Central memory CD8-positive, alpha-beta T cell (primary cell): ENCODE data around the gene ADIPOR2.

Source experiments
- ATAC-seq: fragments of 150-1000 bp; cut with Tn5 transposase; replicated peaks from 2 replicates; pipeline ENCODE4 v1.10.0; 2022; ENCODE audit warnings: mild to moderate bottlenecking, moderate FRiP score, moderate number of reproducible peaks; ENCODE audit not compliant: poor library complexity, severe bottlenecking; ENCODE audit errors: extremely low read depth
- DNase-seq, 2 donors: peaks; one replicate each; pipeline ENCODE4 v3.0.0; 2021; ENCODE audit warnings: low spot score in 2 of 2
- H3K27ac Mint-ChIP-seq: one replicate; pipeline ENCODE4 v1.8.0; 2022; ENCODE audit warnings: low read depth, mild to moderate bottlenecking, moderate library complexity, mixed read lengths
- H3K27me3 Mint-ChIP-seq: one replicate; pipeline ENCODE4 v1.8.0; 2022; ENCODE audit warnings: mixed read lengths
- H3K36me3 Mint-ChIP-seq: one replicate; pipeline ENCODE4 v1.8.0; 2022; ENCODE audit warnings: mild to moderate bottlenecking, moderate library complexity, mixed read lengths; ENCODE audit not compliant: insufficient read depth
- H3K4me1 Mint-ChIP-seq: one replicate; pipeline ENCODE4 v1.8.0; 2022; ENCODE audit warnings: mixed read lengths
- H3K4me3 Mint-ChIP-seq: one replicate; pipeline ENCODE4 v1.8.0; 2022; ENCODE audit warnings: mild to moderate bottlenecking, moderate library complexity, mixed read lengths
- H3K9me3 Mint-ChIP-seq: one replicate; pipeline ENCODE4 v1.8.0; 2022; ENCODE audit warnings: mixed read lengths

Gene ADIPOR2

DNA sequence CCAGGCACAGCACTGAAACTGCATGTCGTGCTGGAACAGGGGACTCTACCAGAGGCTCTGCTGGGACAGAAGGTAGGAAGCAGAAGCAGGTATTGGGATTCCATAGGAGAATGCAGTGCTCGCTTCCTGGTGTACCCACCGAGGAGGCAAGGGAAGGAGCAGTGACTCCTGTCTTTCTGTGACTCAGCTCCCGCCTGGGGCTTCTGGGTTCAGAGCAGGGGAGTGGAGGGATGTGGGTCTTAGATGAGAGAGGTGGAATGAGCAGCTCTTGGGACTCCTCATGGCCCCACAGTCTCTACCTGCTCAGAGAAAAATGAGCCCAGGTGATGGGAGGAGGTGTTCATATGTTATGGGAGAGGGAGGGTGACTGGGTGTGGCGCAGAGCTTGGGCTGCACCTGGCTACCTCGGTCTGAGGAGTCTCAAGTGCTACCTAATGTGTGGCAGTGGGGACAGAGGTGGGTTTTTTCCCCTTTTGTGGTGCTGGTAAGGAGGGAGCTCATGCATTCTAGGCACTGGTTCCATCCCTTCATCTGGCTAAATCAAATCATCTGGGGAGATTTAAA, 35.6 kb upstream of the ADIPOR2 start:
- DNase-seq = no peak
- H3K27ac Mint-ChIP-seq = no peak overlapping the region
- no peaks in the 10 kb centered on the region for H3K27me3 Mint-ChIP-seq
- peaks cover 2% of the 10 kb centered on the region for H3K36me3 Mint-ChIP-seq
- peaks cover 3% of the 10 kb centered on the region for H3K4me1 Mint-ChIP-seq
- H3K4me3 Mint-ChIP-seq = no peak overlapping the region
- H3K9me3 Mint-ChIP-seq = no peaks in the 10 kb centered on the region
- no peak for ATAC-seq

DNA sequence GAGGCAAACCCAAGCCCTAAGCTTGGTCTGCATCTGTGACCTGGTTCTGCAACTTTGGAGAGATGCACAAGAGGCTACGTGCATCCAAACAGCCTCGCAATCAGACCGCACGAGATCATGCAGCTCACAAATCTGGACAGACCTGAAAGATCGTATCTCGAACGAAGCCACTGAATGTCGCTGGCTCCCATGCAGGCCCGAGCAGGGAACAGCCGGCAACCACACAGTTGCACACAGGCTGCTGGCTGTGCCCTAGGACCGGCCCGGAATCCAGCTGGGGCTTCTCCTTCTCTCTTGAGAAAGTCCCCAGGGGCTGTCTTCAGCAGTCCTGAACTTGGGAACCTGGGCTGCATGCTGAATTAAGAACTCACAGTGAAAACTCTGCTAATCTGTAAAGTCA, 34.0 kb upstream of the ADIPOR2 start:
- Mint-ChIP-seq H3K27me3 (no peaks in the 10 kb centered on the region), H3K27ac (no peak overlapping the region), H3K36me3 (peaks cover 5% of the 10 kb centered on the region), H3K4me1 (peaks cover 7% of the 10 kb centered on the region), H3K9me3 (no peaks in the 10 kb centered on the region), H3K4me3 (no peak overlapping the region)
- ATAC-seq = no peak
- no peak for DNase-seq

GRCh38 chr12:1657688-1658087, 33.2 kb upstream of the ADIPOR2 start:
- no peak overlapping the region for H3K27ac Mint-ChIP-seq
- no peak for ATAC-seq
- H3K4me3 Mint-ChIP-seq = no peak overlapping the region
- no peaks in the 10 kb centered on the region for H3K9me3 Mint-ChIP-seq
- peaks cover 6% of the 10 kb centered on the region for H3K36me3 Mint-ChIP-seq
- peaks cover 7% of the 10 kb centered on the region for H3K4me1 Mint-ChIP-seq
- DNase-seq = no peak
- no peaks in the 10 kb centered on the region for H3K27me3 Mint-ChIP-seq

DNA sequence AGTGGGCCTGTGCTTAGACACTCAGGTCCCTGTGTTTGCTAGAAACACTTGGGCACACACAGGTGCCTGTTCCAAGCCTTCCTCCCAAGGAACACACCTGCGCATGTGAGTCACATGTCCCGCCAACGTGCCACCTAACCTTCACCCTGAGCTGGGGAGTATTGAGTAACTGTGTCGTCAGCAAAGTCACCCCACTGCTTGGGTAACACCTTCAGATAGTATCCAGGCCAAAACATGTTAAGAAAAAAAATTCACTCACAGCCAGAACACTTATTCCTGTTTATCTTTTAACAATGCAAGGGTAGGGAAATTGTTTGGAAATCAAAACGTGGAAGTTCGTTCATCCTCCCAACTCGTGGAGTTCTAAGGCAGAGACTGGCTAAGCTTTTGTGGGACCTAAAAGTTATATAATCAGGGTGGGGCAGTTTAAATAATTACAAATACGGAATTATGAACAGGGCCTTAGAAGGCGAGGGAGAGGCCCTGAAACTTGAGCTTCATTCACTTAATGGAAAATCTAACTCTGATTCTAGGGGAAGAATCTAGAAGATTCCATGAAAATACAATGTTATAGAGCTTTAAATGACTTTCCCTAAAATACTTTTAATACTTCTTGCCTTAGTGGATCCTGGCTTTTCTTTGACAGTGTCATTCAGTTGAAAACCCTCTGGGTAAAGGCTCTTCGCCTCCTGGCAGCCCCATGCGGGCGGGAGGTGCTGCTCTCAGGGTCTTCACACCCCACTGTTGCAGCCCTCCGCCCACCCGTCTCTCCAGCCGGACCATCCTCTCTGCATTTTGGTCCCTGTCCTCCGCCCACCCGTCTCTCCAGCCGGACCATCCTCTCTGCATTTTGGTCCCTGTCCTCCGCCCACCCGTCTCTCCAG, 30.3 kb upstream of the ADIPOR2 start:
- Mint-ChIP-seq H3K36me3 (peaks cover 11% of the 10 kb centered on the region), H3K9me3 (no peaks in the 10 kb centered on the region), H3K4me3 (peak overlapping the region; percentile 25), H3K4me1 (peaks cover 26% of the 10 kb centered on the region), H3K27ac (peak overlapping the region; percentile 80), H3K27me3 (no peaks in the 10 kb centered on the region)
- ATAC-seq = peak; percentile 55
- peak; percentile 39 to 47 for DNase-seq

DNA sequence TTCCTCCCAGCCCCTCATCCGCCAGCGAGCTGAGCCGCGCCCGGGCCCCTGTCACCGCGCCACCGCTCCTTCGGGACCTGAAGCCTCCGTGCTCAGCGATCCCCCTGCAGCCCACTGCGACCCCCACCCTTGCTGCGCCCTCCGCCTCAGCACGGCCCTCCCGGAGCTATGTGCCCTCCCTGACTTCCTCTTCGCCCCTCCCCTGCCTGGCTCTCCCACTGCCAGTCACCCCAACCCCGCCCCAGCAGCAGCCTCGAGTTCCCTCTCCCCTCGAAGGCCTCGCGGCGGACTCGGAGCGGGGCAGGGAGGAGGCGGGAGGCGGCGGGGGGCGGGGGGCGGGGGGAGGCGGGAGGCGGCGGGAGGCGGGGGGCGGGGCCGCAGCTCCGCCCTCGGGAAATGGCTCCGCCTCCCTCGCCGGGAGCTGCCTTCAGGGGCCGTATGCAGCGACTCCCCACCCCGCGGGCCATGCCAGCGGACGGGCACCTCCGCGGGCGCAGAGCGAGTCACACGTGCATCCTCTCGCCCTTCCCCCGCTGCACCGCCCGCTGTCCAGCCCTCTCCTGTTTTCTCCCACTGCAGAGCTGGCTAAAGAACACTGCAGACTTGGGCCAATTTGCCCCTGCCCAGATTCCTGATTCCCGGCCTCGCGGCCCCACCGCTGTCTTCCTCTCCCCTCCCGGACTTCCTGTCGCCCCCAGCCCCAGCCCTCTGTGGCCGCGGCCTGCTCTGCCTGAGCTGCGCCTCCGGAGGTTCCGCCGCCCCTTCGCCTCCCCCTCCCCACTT, 29.1 kb upstream of the ADIPOR2 start:
- Mint-ChIP-seq H3K4me1 (peaks cover 28% of the 10 kb centered on the region), H3K27ac (peak overlapping the region; percentile 74), H3K36me3 (peaks cover 11% of the 10 kb centered on the region), H3K4me3 (peak overlapping the region; percentile 73), H3K9me3 (no peaks in the 10 kb centered on the region), H3K27me3 (no peaks in the 10 kb centered on the region)
- DNase-seq = peak; percentile 70 to 86
- ATAC-seq = peak; percentile 87

GRCh38 chr12:1662761-1663439, 28.0 kb upstream of the ADIPOR2 start:
- Mint-ChIP-seq H3K4me3 (peak overlapping the region; percentile 73), H3K27me3 (no peaks in the 10 kb centered on the region), H3K36me3 (peaks cover 11% of the 10 kb centered on the region), H3K9me3 (no peaks in the 10 kb centered on the region), H3K4me1 (peaks cover 38% of the 10 kb centered on the region), H3K27ac (peak overlapping the region; percentile 74)
- no peak for ATAC-seq
- no peak for DNase-seq

DNA sequence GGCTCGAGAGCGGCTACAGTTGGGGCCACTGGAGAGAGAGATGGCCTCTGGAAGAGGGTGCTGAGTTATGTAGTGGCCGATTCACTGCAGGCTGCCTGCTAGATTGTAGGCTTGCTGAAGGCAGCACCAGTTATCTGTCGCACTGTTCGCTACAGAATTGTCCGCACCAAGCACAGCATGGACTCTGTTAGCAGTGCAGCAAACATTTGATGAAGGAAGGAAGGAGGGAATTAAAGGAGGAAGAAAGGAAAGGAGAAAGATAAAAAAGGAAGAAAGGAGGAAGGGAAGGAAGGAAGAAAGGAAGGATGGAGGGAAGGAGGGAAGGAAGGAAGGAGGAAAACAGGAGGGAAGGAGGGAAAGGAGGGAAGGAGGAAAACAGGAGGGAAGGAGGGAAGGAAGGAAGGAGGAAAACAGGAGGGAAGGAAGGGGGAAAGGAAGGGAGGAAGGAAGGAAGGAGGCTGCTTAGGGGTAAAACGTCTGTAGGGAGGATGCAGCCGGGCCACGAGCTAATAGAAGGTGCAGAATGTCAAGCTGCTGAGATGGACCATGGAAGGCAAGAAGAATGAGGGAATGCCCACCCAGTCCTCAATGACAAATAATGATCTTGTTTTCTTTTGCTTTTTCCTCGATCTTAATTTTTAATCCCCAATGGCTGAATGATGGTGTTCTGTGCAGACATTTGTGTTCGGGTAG, 27.3 kb upstream of the ADIPOR2 start:
- Mint-ChIP-seq H3K36me3 (peaks cover 11% of the 10 kb centered on the region), H3K27me3 (no peaks in the 10 kb centered on the region), H3K27ac (peak overlapping the region; percentile 74), H3K4me3 (peak overlapping the region; percentile 73), H3K9me3 (no peaks in the 10 kb centered on the region), H3K4me1 (peaks cover 43% of the 10 kb centered on the region)
- no peak for ATAC-seq
- DNase-seq = no peak

DNA sequence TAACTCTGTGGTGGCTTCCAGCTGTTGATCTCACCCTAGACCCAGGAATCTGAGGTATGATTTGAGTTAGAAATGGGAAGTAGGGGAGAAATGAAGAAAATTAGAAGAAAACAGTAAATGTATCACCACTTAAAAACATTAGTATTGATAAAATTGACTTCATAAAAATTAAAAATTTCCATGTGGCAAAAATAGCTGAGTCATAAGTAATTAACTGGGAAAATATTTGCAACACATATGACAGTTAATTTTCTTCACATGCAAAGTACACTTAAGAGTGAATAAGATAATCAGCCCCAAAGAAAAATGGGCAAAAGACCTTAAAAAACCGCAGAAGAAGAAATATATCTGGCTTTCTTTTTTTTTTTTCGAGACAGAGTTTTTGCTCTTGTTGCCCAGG, 25.5 kb upstream of the ADIPOR2 start:
- peaks cover 53% of the 10 kb centered on the region for H3K4me1 Mint-ChIP-seq
- peak overlapping the region; percentile 54 for H3K27ac Mint-ChIP-seq
- no peak overlapping the region for H3K4me3 Mint-ChIP-seq
- H3K36me3 Mint-ChIP-seq = peaks cover 13% of the 10 kb centered on the region
- H3K27me3 Mint-ChIP-seq = no peaks in the 10 kb centered on the region
- no peaks in the 10 kb centered on the region for H3K9me3 Mint-ChIP-seq
- no peak for ATAC-seq
- DNase-seq = no peak

GRCh38 chr12:1666215-1666614, 24.7 kb upstream of the ADIPOR2 start:
- Mint-ChIP-seq H3K9me3 (no peaks in the 10 kb centered on the region), H3K4me3 (no peak overlapping the region), H3K4me1 (peaks cover 58% of the 10 kb centered on the region), H3K36me3 (peaks cover 13% of the 10 kb centered on the region), H3K27ac (peak overlapping the region; percentile 89), H3K27me3 (no peaks in the 10 kb centered on the region)
- ATAC-seq = no peak
- DNase-seq = no peak

DNA sequence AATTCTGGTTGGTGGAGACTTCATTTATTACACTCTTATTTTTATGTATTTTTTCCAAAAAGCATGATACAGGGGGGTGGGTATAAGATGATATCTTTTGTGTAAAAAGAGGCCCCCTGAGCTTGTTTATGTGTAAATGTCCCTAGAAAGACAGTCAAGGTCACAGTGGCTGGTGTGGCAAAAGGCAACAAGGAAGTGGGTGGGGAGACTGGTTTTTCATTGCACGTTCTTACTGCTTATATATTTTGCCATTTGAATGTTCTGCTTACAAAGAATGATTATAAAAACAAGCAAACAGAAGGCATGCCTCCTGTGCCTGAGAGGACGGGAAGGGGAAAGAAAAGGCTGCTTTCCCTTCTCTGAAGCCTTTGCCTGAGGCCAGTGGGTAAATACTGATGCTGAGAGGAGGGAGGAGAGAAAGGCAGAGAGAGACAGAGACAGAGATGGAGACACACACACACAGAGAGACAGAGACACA, 24.1 kb upstream of the ADIPOR2 start:
- Mint-ChIP-seq H3K4me1 (peaks cover 60% of the 10 kb centered on the region), H3K4me3 (peak overlapping the region; percentile 53), H3K27me3 (no peaks in the 10 kb centered on the region), H3K27ac (peak overlapping the region; percentile 89), H3K9me3 (no peaks in the 10 kb centered on the region), H3K36me3 (peaks cover 12% of the 10 kb centered on the region)
- DNase-seq (no peak), ATAC-seq (no peak)

- H3K36me3 Mint-ChIP-seq = peaks cover 4% of the 10 kb centered on the region
- H3K9me3 Mint-ChIP-seq = no peaks in the 10 kb centered on the region
- peak overlapping the region; percentile 77 for H3K27ac Mint-ChIP-seq
- ATAC-seq (peak; percentile 19), DNase-seq (no peak)
- peaks cover 48% of the 10 kb centered on the region for H3K4me1 Mint-ChIP-seq
- no peaks in the 10 kb centered on the region for H3K27me3 Mint-ChIP-seq
- peak overlapping the region; percentile 22 for H3K4me3 Mint-ChIP-seq
These were observed 21.9 kb upstream of the ADIPOR2 start for GRCh38 chr12:1668833-1669543.
